NCI-H1694 (cell line): ENCODE measurements around the gene IL1A.

Experiments
- DNase-seq: peaks from one replicate; lab custom pipeline; 2025; lab: John Stamatoyannopoulos, UW

The IL1A gene

GRCh38 chr2:112792419-112792818 is 8.1 kb upstream of the IL1A start:
- no peak for DNase-seq

GRCh38 chr2:112791693-112792230 is 7.5 kb upstream of the IL1A start:
- DNase-seq, result no peak

GRCh38 chr2:112791019-112791418 is 6.7 kb upstream of the IL1A start:
- DNase-seq, result no peak

- no peak for DNase-seq
Measured at GRCh38 chr2:112790305-112790704, 6.0 kb upstream of the IL1A start.

- no peak for DNase-seq
Measured at GRCh38 chr2:112789186-112789585, 4.9 kb upstream of the IL1A start.

- DNase-seq, result no peak
Measured at GRCh38 chr2:112788653-112789052, 4.4 kb upstream of the IL1A start.

GRCh38 chr2:112787729-112788393 is 3.6 kb upstream of the IL1A start:
- DNase-seq, result no peak

GRCh38 chr2:112787294-112787693 is 3.0 kb upstream of the IL1A start:
- no peak for DNase-seq

GRCh38 chr2:112783187-112783714 is 1.0 kb downstream of the IL1A start:
- DNase-seq, result no peak

- no peak for DNase-seq
Measured at GRCh38 chr2:112782234-112782799, 2.0 kb downstream of the IL1A start.

- no peak for DNase-seq
Measured at GRCh38 chr2:112779598-112779997, 4.7 kb downstream of the IL1A start.

- no peak for DNase-seq
Measured at GRCh38 chr2:112777036-112777435, 7.3 kb downstream of the IL1A start.

- DNase-seq, result no peak
Measured at GRCh38 chr2:112776113-112776512, 8.2 kb downstream of the IL1A start.

- no peak for DNase-seq
Measured at GRCh38 chr2:112774536-112775285, 9.6 kb downstream of the IL1A start.

- DNase-seq, result no peak
Measured at GRCh38 chr2:112773556-112773955, 10.7 kb downstream of the IL1A start.

- no peak for DNase-seq
Measured at GRCh38 chr2:112772911-112773475, 11.3 kb downstream of the IL1A start.

GRCh38 chr2:112772322-112772721 is 12.0 kb downstream of the IL1A start:
- no peak for DNase-seq

GRCh38 chr2:112768432-112768831 is 15.9 kb downstream of the IL1A start:
- no peak for DNase-seq

- DNase-seq, result no peak
Measured at GRCh38 chr2:112767693-112768330, 16.5 kb downstream of the IL1A start.

- no peak for DNase-seq
Measured at GRCh38 chr2:112765251-112765650, 19.0 kb downstream of the IL1A start.

GRCh38 chr2:112764071-112765044 is 19.9 kb downstream of the IL1A start, which contains the start of gene CKAP2L:
Gene CKAP2L (minus strand): TSS chr2:112764609. CDS start chr2:112764598, 11 bp downstream.
- peak; percentile 97 for DNase-seq
